ENCODE data around the gene MFSD6.

The MFSD6 gene

GRCh38 chr2:190444976-190445375 lies 36.8 kb downstream of the MFSD6 start:
- H3K9me3 ChIP-seq (ENCODE audit: insufficient read depth, low read depth, low read length), result no peaks in the 10 kb centered on the region
- H3K4me3 ChIP-seq (ENCODE audit: low read length), result no peak overlapping the region
- H3K27ac ChIP-seq (ENCODE audit: low read length), result no peak overlapping the region
- H3K27me3 ChIP-seq (ENCODE audit: insufficient read depth, low read length), result no peaks in the 10 kb centered on the region
- no peaks in the 10 kb centered on the region for H3K36me3 ChIP-seq (ENCODE audit: insufficient read depth, low read depth, low read length)
- H3K9ac ChIP-seq (ENCODE audit: low read depth, low read length), result no peak overlapping the region
- peaks cover 2% of the 10 kb centered on the region; the same call in 1 of the 2 replicates for H3K4me1 ChIP-seq (ENCODE audit: insufficient read depth, low read length)

GRCh38 chr2:190446193-190446592 lies 38.0 kb downstream of the MFSD6 start:
- Histone ChIP-seq H3K4me1 (ENCODE audit: insufficient read depth, low read length) (peaks cover 2% of the 10 kb centered on the region; the same call in 1 of the 2 replicates), H3K4me3 (ENCODE audit: low read length) (no peak overlapping the region), H3K9ac (ENCODE audit: low read depth, low read length) (no peak overlapping the region), H3K27ac (ENCODE audit: low read length) (no peak overlapping the region), H3K36me3 (ENCODE audit: insufficient read depth, low read depth, low read length) (no peaks in the 10 kb centered on the region), H3K9me3 (ENCODE audit: insufficient read depth, low read depth, low read length) (no peaks in the 10 kb centered on the region), H3K27me3 (ENCODE audit: insufficient read depth, low read length) (no peaks in the 10 kb centered on the region)

DNA sequence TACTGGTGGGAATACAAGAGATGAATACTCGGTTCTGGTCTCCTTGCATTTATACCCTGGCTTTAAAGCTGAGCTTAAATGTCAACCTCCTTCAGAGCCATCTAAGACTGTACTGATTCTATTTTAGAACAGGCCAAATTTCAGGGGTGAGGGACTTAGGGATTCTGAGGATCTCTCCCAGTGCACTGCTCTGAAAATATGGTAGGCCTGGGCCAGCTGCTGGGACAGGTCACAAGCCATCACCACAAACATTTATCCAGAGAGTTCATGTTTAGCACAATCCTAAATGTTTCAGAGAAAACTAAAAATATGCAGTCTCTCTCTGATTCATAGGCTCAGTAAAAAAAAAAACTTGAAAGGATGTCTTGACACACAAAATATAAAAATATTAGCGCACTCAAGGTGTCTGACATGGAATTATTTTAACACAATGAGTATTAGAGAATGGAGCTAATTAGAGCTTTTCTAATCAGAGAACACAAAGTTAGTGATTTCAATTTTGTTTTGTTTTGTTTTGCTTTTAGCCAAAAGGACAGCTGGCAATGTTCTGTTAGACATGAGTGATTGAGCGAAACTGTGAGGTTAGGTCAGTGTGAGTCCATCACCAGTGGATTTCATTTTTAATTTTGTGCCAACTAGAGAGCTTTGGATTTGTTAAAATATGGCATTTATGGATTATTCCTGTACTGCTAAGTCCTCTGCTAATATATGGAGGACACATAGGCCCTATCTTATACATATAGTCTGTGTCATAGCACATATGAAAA lies 38.8 kb downstream of the MFSD6 start:
- Histone ChIP-seq H3K9ac (ENCODE audit: low read depth, low read length) (no peak overlapping the region), H3K36me3 (ENCODE audit: insufficient read depth, low read depth, low read length) (no peaks in the 10 kb centered on the region), H3K4me1 (ENCODE audit: insufficient read depth, low read length) (no peaks in the 10 kb centered on the region), H3K27me3 (ENCODE audit: insufficient read depth, low read length) (no peaks in the 10 kb centered on the region), H3K27ac (ENCODE audit: low read length) (no peak overlapping the region), H3K4me3 (ENCODE audit: low read length) (no peak overlapping the region), H3K9me3 (ENCODE audit: insufficient read depth, low read depth, low read length) (no peaks in the 10 kb centered on the region)

- Histone ChIP-seq H3K27me3 (ENCODE audit: insufficient read depth, low read length) (no peaks in the 10 kb centered on the region), H3K4me1 (ENCODE audit: insufficient read depth, low read length) (no peaks in the 10 kb centered on the region), H3K27ac (ENCODE audit: low read length) (no peak overlapping the region), H3K4me3 (ENCODE audit: low read length) (no peak overlapping the region), H3K36me3 (ENCODE audit: insufficient read depth, low read depth, low read length) (no peaks in the 10 kb centered on the region), H3K9ac (ENCODE audit: low read depth, low read length) (no peak overlapping the region), H3K9me3 (ENCODE audit: insufficient read depth, low read depth, low read length) (no peaks in the 10 kb centered on the region)
These were observed 39.6 kb downstream of the MFSD6 start for GRCh38 chr2:190447766-190448165.

DNA sequence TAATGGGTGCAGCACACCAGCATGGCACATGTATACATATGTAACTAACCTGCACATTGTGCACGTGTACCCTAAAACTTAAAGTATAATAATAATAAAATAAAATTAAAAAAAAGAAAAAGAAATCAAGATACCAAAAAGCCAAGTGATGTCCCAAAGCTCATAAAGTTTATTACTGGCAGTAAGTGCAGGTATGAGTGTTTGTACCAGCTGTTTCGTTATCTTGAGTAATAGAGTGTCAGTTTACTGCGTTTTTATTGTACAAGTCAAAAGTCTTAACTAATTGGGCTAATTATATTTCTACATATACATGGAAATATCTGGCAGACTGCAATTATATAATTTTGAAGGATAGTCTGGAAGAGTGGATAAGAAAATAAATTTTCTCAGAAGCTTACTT lies 41.8 kb downstream of the MFSD6 start:
- no peak overlapping the region for H3K27ac ChIP-seq (ENCODE audit: low read length)
- H3K4me3 ChIP-seq (ENCODE audit: low read length), result no peak overlapping the region
- no peaks in the 10 kb centered on the region for H3K27me3 ChIP-seq (ENCODE audit: insufficient read depth, low read length)
- no peaks in the 10 kb centered on the region for H3K9me3 ChIP-seq (ENCODE audit: insufficient read depth, low read depth, low read length)
- no peaks in the 10 kb centered on the region for H3K4me1 ChIP-seq (ENCODE audit: insufficient read depth, low read length)
- H3K9ac ChIP-seq (ENCODE audit: low read depth, low read length), result no peak overlapping the region
- H3K36me3 ChIP-seq (ENCODE audit: insufficient read depth, low read depth, low read length), result no peaks in the 10 kb centered on the region

DNA sequence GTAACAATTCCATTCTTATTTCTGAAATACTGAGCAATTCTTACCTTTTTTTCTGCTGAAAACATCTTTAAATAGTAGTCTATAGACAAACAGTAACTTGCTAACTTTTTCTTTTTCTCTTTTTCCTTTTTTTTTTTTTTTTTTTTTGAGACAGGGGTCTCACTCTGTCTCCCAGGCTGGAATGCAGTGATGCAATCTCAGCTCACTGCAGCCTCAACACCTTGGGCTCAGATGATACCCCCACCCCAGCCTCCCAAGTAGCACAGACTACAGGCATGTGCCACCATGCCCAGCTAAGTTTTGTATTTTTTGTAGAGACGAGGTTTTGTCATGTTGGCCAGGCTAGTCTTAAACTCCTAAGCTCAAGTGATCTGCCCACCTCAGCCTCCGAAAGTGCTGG lies 42.2 kb downstream of the MFSD6 start:
- Histone ChIP-seq H3K4me1 (ENCODE audit: insufficient read depth, low read length) (no peaks in the 10 kb centered on the region), H3K36me3 (ENCODE audit: insufficient read depth, low read depth, low read length) (no peaks in the 10 kb centered on the region), H3K27ac (ENCODE audit: low read length) (no peak overlapping the region), H3K9me3 (ENCODE audit: insufficient read depth, low read depth, low read length) (no peaks in the 10 kb centered on the region), H3K27me3 (ENCODE audit: insufficient read depth, low read length) (no peaks in the 10 kb centered on the region), H3K9ac (ENCODE audit: low read depth, low read length) (no peak overlapping the region), H3K4me3 (ENCODE audit: low read length) (no peak overlapping the region)

DNA sequence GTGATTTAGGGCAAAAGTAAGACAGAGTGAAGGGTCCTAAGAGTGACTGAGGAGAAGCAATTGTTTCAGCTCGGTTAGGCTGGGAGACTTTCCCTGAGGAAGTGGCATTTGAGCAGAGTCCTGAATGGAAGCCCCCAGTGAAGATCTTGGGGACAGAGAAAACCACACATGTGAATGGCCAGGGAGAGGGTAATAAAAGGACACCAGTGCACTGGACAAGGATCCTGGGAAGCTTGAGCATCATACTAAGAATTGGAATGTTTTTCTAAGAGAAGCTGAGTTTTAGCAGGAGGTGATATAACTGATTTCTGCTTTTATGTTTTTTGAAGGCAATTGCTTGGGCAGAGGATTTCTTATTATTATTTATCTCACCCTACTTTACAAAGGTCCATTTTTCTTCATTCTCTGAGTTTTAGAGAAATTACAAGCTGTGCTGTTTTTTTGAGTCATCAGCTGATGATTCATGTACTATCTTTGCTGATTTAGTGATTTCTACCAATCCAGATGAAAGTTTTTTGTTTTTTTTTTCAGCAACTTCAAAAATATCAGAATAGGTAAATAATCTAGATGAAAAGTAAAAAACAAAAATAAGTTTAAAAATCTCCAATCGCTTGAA lies 43.5 kb downstream of the MFSD6 start:
- H3K9ac ChIP-seq (ENCODE audit: low read depth, low read length), result no peak overlapping the region
- H3K4me1 ChIP-seq (ENCODE audit: insufficient read depth, low read length), result no peaks in the 10 kb centered on the region
- no peaks in the 10 kb centered on the region for H3K9me3 ChIP-seq (ENCODE audit: insufficient read depth, low read depth, low read length)
- H3K27ac ChIP-seq (ENCODE audit: low read length), result no peak overlapping the region
- no peaks in the 10 kb centered on the region for H3K27me3 ChIP-seq (ENCODE audit: insufficient read depth, low read length)
- H3K4me3 ChIP-seq (ENCODE audit: low read length), result no peak overlapping the region
- H3K36me3 ChIP-seq (ENCODE audit: insufficient read depth, low read depth, low read length), result no peaks in the 10 kb centered on the region

GRCh38 chr2:190452433-190452832 lies 44.3 kb downstream of the MFSD6 start:
- Histone ChIP-seq H3K4me3 (ENCODE audit: low read length) (no peak overlapping the region), H3K9ac (ENCODE audit: low read depth, low read length) (no peak overlapping the region)

DNA sequence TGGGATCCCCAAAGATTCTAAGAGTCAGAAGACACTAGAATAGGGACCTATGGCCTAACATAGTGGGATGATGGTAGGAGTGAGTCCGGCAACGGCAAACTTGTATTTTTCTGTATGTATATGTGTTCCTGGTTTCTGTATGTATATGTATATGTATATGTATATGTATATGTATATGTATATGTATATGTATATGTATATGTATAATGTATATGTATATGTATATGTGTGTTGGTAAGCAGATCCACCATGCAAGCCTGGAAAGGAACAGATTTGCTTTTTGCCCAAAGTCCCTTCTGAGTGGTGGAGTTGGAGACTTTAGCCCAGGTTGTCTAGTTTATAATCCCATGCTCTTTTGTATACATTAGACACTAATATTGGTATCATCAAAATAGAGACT lies 46.6 kb downstream of the MFSD6 start:
- Histone ChIP-seq H3K9ac (ENCODE audit: low read depth, low read length) (no peak overlapping the region), H3K27ac (ENCODE audit: low read length) (no peak overlapping the region), H3K4me3 (ENCODE audit: low read length) (no peak overlapping the region), H3K9me3 (ENCODE audit: insufficient read depth, low read depth, low read length) (no peaks in the 10 kb centered on the region), H3K36me3 (ENCODE audit: insufficient read depth, low read depth, low read length) (no peaks in the 10 kb centered on the region), H3K27me3 (ENCODE audit: insufficient read depth, low read length) (no peaks in the 10 kb centered on the region), H3K4me1 (ENCODE audit: insufficient read depth, low read length) (no peaks in the 10 kb centered on the region)

More at GRCh38 chr2:190452433-190452832, 44.3 kb downstream of the MFSD6 start:
- Histone ChIP-seq H3K9me3 (ENCODE audit: insufficient read depth, low read depth, low read length) (no peaks in the 10 kb centered on the region), H3K36me3 (ENCODE audit: insufficient read depth, low read depth, low read length) (no peaks in the 10 kb centered on the region), H3K27ac (ENCODE audit: low read length) (no peak overlapping the region), H3K27me3 (ENCODE audit: insufficient read depth, low read length) (no peaks in the 10 kb centered on the region), H3K4me1 (ENCODE audit: insufficient read depth, low read length) (no peaks in the 10 kb centered on the region)

DNA sequence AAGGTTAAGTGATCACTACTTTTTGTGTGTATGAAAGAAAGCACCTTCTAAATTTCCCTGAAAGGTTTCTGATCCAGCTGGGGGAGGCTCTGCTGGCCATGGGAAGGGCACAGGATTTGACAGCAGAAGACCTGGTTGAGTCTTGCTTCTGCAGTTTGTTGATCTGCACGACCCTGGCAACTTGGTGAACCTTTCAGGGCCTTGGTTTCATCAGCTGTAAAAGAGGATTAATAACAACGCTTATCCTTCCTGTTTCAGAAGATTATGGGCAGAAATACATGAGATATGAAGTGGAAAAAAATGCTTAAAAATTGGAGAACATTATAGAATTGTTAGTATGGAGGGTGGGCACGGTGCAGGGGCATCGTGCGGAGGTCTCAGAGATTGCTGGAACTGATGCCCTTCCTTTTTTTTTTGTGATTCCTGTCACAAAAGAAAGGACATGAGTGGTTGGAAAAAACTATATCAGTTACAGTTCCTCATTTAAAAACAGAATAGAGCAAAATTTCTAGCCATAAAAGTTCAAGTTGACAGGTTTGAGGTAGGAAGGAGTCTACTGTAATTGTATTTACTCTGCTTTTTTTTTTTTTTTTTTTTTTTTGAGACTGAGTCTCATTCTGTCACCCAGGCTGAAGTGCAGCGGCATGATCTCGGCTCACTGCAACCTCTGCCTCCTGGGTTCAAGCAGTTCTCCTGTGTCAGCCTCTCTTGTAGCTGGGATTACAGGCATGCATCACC lies 47.4 kb downstream of the MFSD6 start:
- no peak overlapping the region for H3K4me3 ChIP-seq (ENCODE audit: low read length)
- no peaks in the 10 kb centered on the region for H3K4me1 ChIP-seq (ENCODE audit: insufficient read depth, low read length)
- H3K9me3 ChIP-seq (ENCODE audit: insufficient read depth, low read depth, low read length), result no peaks in the 10 kb centered on the region
- H3K36me3 ChIP-seq (ENCODE audit: insufficient read depth, low read depth, low read length), result no peaks in the 10 kb centered on the region
- H3K27me3 ChIP-seq (ENCODE audit: insufficient read depth, low read length), result no peaks in the 10 kb centered on the region
- H3K27ac ChIP-seq (ENCODE audit: low read length), result no peak overlapping the region
- no peak overlapping the region for H3K9ac ChIP-seq (ENCODE audit: low read depth, low read length)

DNA sequence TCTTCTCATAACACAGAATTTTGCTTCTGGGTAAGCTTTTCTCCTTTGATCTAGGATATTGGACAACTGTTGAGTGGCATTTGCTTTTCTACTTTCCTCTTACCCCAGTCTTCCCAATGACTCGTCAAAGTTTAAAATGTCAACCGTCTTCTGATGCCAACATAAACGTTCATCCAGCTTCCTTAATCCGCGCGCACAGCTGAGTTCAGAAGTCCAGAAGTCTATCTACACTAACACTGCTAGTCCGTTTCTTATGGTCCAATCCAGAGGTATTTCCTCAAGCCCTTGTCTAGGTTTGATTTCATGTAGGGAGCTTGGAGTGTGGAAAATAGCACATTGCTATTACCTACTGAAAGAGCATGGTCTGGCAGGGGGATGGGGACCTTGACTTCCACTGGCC lies 48.7 kb downstream of the MFSD6 start:
- no peaks in the 10 kb centered on the region for H3K9me3 ChIP-seq (ENCODE audit: insufficient read depth, low read depth, low read length)
- no peak overlapping the region for H3K4me3 ChIP-seq (ENCODE audit: low read length)
- no peak overlapping the region for H3K27ac ChIP-seq (ENCODE audit: low read length)
- no peaks in the 10 kb centered on the region for H3K27me3 ChIP-seq (ENCODE audit: insufficient read depth, low read length)
- H3K4me1 ChIP-seq (ENCODE audit: insufficient read depth, low read length), result no peaks in the 10 kb centered on the region
- no peaks in the 10 kb centered on the region for H3K36me3 ChIP-seq (ENCODE audit: insufficient read depth, low read depth, low read length)
- no peak overlapping the region for H3K9ac ChIP-seq (ENCODE audit: low read depth, low read length)

DNA sequence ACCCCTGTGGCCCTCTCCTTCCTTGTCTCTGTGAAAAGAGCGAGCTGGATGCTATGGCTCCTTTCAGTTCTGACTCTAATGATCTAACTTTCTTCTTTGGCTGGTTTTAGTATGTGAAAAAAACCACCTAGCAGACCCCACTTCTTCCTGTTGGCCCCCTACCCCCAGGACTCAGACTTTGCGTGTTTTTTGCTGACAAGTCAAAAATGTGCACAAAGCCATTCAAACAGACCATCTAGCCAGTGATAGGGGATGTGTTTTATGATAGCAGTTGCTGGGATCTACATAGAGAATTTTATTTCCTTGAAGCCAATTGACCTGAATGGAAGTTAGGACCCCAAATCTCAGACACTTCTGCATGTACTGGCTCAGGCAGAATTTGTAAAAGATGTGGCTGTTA lies 49.1 kb downstream of the MFSD6 start:
- no peak overlapping the region for H3K4me3 ChIP-seq (ENCODE audit: low read length)
- no peak overlapping the region for H3K9ac ChIP-seq (ENCODE audit: low read depth, low read length)
- H3K27ac ChIP-seq (ENCODE audit: low read length), result no peak overlapping the region
- no peaks in the 10 kb centered on the region for H3K9me3 ChIP-seq (ENCODE audit: insufficient read depth, low read depth, low read length)
- H3K4me1 ChIP-seq (ENCODE audit: insufficient read depth, low read length), result no peaks in the 10 kb centered on the region
- no peaks in the 10 kb centered on the region for H3K36me3 ChIP-seq (ENCODE audit: insufficient read depth, low read depth, low read length)
- H3K27me3 ChIP-seq (ENCODE audit: insufficient read depth, low read length), result no peaks in the 10 kb centered on the region
